A549 (cell line): ENCODE measurements around the gene UBAC1.

Experiments
- CTCF ChIP-seq: fragments of >200 bp; sonication (Bioruptor Twin); formaldehyde crosslinking; IDR thresholded peaks from 3 replicates; pipeline ENCODE4 v1.5.1; 2016
- EP300 ChIP-seq, 2 experiments: fragments of >200 bp; sonication (Bioruptor Twin); formaldehyde crosslinking; IDR thresholded peaks; 2 replicates in 1 of 2; 3 replicates in 1 of 2; pipeline ENCODE4 v1.6.1; 2016 to 2017
- HMGXB4 ChIP-seq: fragments of 250-450 bp; sonication (Bioruptor Pico); IDR thresholded peaks from 2 replicates; pipeline ENCODE4 v1.5.0; 2021; ENCODE audit warnings: mild to moderate bottlenecking, moderate library complexity, borderline replicate concordance
- MAZ ChIP-seq: fragments of 150-350 bp; IDR thresholded peaks from 2 replicates; pipeline ENCODE4 v1.6.1; 2014; ENCODE audit warnings: antibody characterized with exemption, low read depth, low read length, borderline replicate concordance
- POLR2A ChIP-seq: IDR thresholded peaks from 2 replicates; pipeline ENCODE4 v1.6.1; 2012; ENCODE audit warnings: mild to moderate bottlenecking, low read length
- RAD21 ChIP-seq, 2 experiments: fragments of >200 bp in 1 of 2; sonication (Bioruptor Twin) in 1 of 2; formaldehyde crosslinking in 1 of 2; IDR thresholded peaks in 1 of 2; conservative IDR thresholded peaks in 1 of 2; 2 replicates in 1 of 2; 3 replicates in 1 of 2; pipeline ENCODE4 v1.6.1; 2012 to 2018; ENCODE audit warnings: inconsistent platforms in 1 of 2
- RARB ChIP-seq: fragments of 250-450 bp; sonication (Bioruptor Pico); IDR thresholded peaks from 2 replicates; pipeline ENCODE4 v1.8.0; 2021; ENCODE audit warnings: mild to moderate bottlenecking, moderate library complexity
- REST ChIP-seq: fragments of 200-600 bp; sonication (generic); IDR thresholded peaks from 2 replicates; pipeline ENCODE4 v1.6.1; 2016; ENCODE audit warnings: antibody characterized with exemption, mild to moderate bottlenecking, moderate library complexity
- RFX5 ChIP-seq: fragments of 450-650 bp; IDR thresholded peaks from 2 replicates; pipeline ENCODE4 v1.7.1; 2014; ENCODE audit warnings: antibody characterized with exemption, mild to moderate bottlenecking, moderate library complexity

GRCh38 chr9:135948968-135949367, 12.2 kb downstream of the UBAC1 start:
- no peak for TF ChIP-seq CTCF
- TF ChIP-seq RFX5: no peak
- TF ChIP-seq REST: no peak
- no peak for TF ChIP-seq RAD21 (conservative IDR thresholded peaks at IDR 0.05 in 1 of 2, IDR thresholded peaks at IDR 0.05 in 1 of 2)
- no peak for TF ChIP-seq POLR2A
- no peak for TF ChIP-seq EP300 (IDR thresholded peaks at IDR 0.05)
- no peak for TF ChIP-seq MAZ
- TF ChIP-seq RARB (CRISPR knock-in tag): no peak
- TF ChIP-seq HMGXB4 (CRISPR knock-in tag): no peak
